ENCODE data around the gene MAN1A2. TPM values are rescaled to one million over a fixed set of nuclear protein-coding genes. Genes with fewer than 3 reads are reported as not detected.

MAN1A2 gene
- polyA plus RNA-seq, 3 donors = 4.0 to 10.5 (median 7.2) TPM

DNA sequence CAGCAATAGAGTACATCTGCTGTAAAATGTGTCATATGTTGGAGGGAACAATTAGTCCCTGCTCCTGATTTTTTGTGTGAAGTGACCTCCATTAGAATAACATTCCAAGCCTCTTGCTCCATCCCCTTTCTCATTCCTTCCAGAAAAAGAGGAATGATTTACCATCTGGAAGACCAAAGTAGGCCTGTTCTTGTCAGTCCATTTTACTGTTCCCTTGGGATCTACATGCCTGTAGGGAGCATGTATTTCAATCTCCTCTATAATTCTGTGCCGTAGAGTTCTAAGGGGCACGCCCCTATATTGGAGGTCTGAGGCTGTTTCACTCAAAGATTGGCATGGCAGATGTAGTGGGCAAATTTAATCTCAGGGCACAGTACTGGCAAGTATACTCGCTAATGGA lies 48.8 kb upstream of the MAN1A2 start:
- H3K27me3 ChIP-seq (ENCODE audit: control insufficient read depth in 2 of 2, insufficient read depth in 2 of 2, low read length in 2 of 2) = no peaks in the 10 kb centered on the region
- no peak for TF ChIP-seq CTCF (IDR thresholded peaks at IDR 0.05)
- H3K4me1 ChIP-seq (ENCODE audit: control insufficient read depth in 1 of 2, insufficient read depth in 2 of 2, low read length in 2 of 2) = no peaks in the 10 kb centered on the region
- no CpG with 5 or more reads among the region's 3 CpGs for WGBS (ENCODE audit: insufficient coverage)
- no peaks in the 10 kb centered on the region for H3K9me3 ChIP-seq (replicated peaks in 1 of 2; ENCODE audit: control insufficient read depth in 1 of 2, insufficient read depth in 1 of 2, low read length in 2 of 2)
- H3K36me3 ChIP-seq (replicated peaks in 1 of 2; ENCODE audit: control insufficient read depth in 1 of 2, insufficient read depth in 2 of 2, low read length in 2 of 2) = no peaks in the 10 kb centered on the region
- DNase-seq = no peak
- H2AFZ ChIP-seq (ENCODE audit: insufficient read depth, low read depth, low read length, poor library complexity, severe bottlenecking) = no peak overlapping the region
- no peak overlapping the region for H3K4me3 ChIP-seq (replicated peaks in 1 of 3; ENCODE audit: low read depth in 2 of 3, low read length in 3 of 3)
- Mint-ChIP-seq H3K27ac (no peak overlapping the region), H3K36me3 (no peaks in the 10 kb centered on the region), H3K9me3 (peaks cover 0 to 5% (median 0%) of the 10 kb centered on the region in 7 donors), H3K4me1 (no peaks in the 10 kb centered on the region), H3K27me3 (ENCODE audit: low read depth in 3 of 3) (peaks cover 0 to 8% (median 2%) of the 10 kb centered on the region in 3 donors), H3K4me3 (no peak overlapping the region)
- intact Hi-C loops (cut with micrococcal nuclease) = no loop called here
- no peak overlapping the region for H3K4me2 ChIP-seq (replicated peaks; ENCODE audit: extremely low read depth, low read length, poor library complexity, severe bottlenecking)
- no peaks in the 10 kb centered on the region for H4K20me1 ChIP-seq (ENCODE audit: insufficient read depth, low read length)
- no peaks in the 10 kb centered on the region for H3K79me2 ChIP-seq (ENCODE audit: insufficient read depth, low read length)
- no peak overlapping the region for H3K27ac ChIP-seq (ENCODE audit: low read depth in 1 of 2, low read length in 2 of 2)
- H3K9ac ChIP-seq (ENCODE audit: insufficient read depth, low read length, poor library complexity, severe bottlenecking) = no peak overlapping the region

GRCh38 chr1:117320515-117320914 lies 46.7 kb upstream of the MAN1A2 start:
- peaks cover 0 to 8% (median 5%) of the 10 kb centered on the region in 3 donors for H3K27me3 Mint-ChIP-seq (ENCODE audit: low read depth in 3 of 3)
- WGBS (ENCODE audit: insufficient coverage) = no CpG with 5 or more reads among the region's 1 CpG

More at GRCh38 chr1:117320515-117320914, 46.7 kb upstream of the MAN1A2 start:
- H3K27ac Mint-ChIP-seq = no peak overlapping the region
- no peak for DNase-seq
- Histone ChIP-seq H2AFZ (ENCODE audit: insufficient read depth, low read depth, low read length, poor library complexity, severe bottlenecking) (no peak overlapping the region), H3K27ac (ENCODE audit: low read depth in 1 of 2, low read length in 2 of 2) (no peak overlapping the region), H3K9ac (ENCODE audit: insufficient read depth, low read length, poor library complexity, severe bottlenecking) (no peak overlapping the region), H4K20me1 (ENCODE audit: insufficient read depth, low read length) (no peaks in the 10 kb centered on the region), H3K4me3 (replicated peaks in 1 of 3; ENCODE audit: low read depth in 2 of 3, low read length in 3 of 3) (no peak overlapping the region), H3K4me1 (ENCODE audit: control insufficient read depth in 1 of 2, insufficient read depth in 2 of 2, low read length in 2 of 2) (no peaks in the 10 kb centered on the region), H3K4me2 (replicated peaks; ENCODE audit: extremely low read depth, low read length, poor library complexity, severe bottlenecking) (no peak overlapping the region), H3K36me3 (replicated peaks in 1 of 2; ENCODE audit: control insufficient read depth in 1 of 2, insufficient read depth in 2 of 2, low read length in 2 of 2) (no peaks in the 10 kb centered on the region), H3K27me3 (ENCODE audit: control insufficient read depth in 2 of 2, insufficient read depth in 2 of 2, low read length in 2 of 2) (no peaks in the 10 kb centered on the region), H3K79me2 (ENCODE audit: insufficient read depth, low read length) (no peaks in the 10 kb centered on the region), H3K9me3 (replicated peaks in 1 of 2; ENCODE audit: control insufficient read depth in 1 of 2, insufficient read depth in 1 of 2, low read length in 2 of 2) (no peaks in the 10 kb centered on the region)
- peaks cover 0 to 5% (median 0%) of the 10 kb centered on the region in 7 donors for H3K9me3 Mint-ChIP-seq
- intact Hi-C loops (cut with micrococcal nuclease) = no loop called here
- H3K4me1 Mint-ChIP-seq = no peaks in the 10 kb centered on the region
- no peak for TF ChIP-seq CTCF (IDR thresholded peaks at IDR 0.05)
- H3K4me3 Mint-ChIP-seq = no peak overlapping the region
- no peaks in the 10 kb centered on the region for H3K36me3 Mint-ChIP-seq
